ENCODE results near the gene ZNF496. TPM values are rescaled to one million over a fixed set of nuclear protein-coding genes. Genes with fewer than 3 reads are reported as not detected.
"Not testable (repeated sequence)": the region's sequence is repeated elsewhere in the genome, so short reads cannot be mapped to it uniquely, and the experiment has no call there.

ZNF496 gene
- total RNA-seq, 1 experiment from 2014 or later: 12.6 TPM

- DNase-seq (ENCODE audit: low read depth): no peak
Observed at GRCh38 chr1:247291833-247292561, 39.7 kb downstream of the ZNF496 start.

GRCh38 chr1:247291161-247291560 lies 40.5 kb downstream of the ZNF496 start:
- DNase-seq (ENCODE audit: low read depth): no peak

- DNase-seq (ENCODE audit: low read depth): no peak
Observed at GRCh38 chr1:247290576-247290975, 41.1 kb downstream of the ZNF496 start.

GRCh38 chr1:247289274-247289892 lies 42.3 kb downstream of the ZNF496 start:
- DNase-seq (ENCODE audit: low read depth): not testable (repeated sequence)

GRCh38 chr1:247288341-247288740 lies 43.3 kb downstream of the ZNF496 start:
- no peak for DNase-seq (ENCODE audit: low read depth)

GRCh38 chr1:247287460-247287859 lies 44.2 kb downstream of the ZNF496 start:
- no peak for DNase-seq (ENCODE audit: low read depth)

GRCh38 chr1:247286134-247286670 lies 45.5 kb downstream of the ZNF496 start:
- DNase-seq (ENCODE audit: low read depth): no peak

GRCh38 chr1:247281001-247281574 lies 50.6 kb downstream of the ZNF496 start:
- no peak for DNase-seq (ENCODE audit: low read depth)

- no peak for DNase-seq (ENCODE audit: low read depth)
Observed at GRCh38 chr1:247277191-247277590, 54.5 kb downstream of the ZNF496 start.

- no peak for DNase-seq (ENCODE audit: low read depth)
Observed at GRCh38 chr1:247274605-247275256, 56.9 kb downstream of the ZNF496 start.

- peak; percentile 9 for DNase-seq (ENCODE audit: low read depth)
Observed at GRCh38 chr1:247273013-247273412, 58.7 kb downstream of the ZNF496 start.

- DNase-seq (ENCODE audit: low read depth): no peak
Observed at GRCh38 chr1:247270003-247270402, 61.7 kb downstream of the ZNF496 start.

- DNase-seq (ENCODE audit: low read depth): no peak
Observed at GRCh38 chr1:247269133-247269532, 62.5 kb downstream of the ZNF496 start.

GRCh38 chr1:247268390-247269045 lies 63.1 kb downstream of the ZNF496 start:
- no peak for DNase-seq (ENCODE audit: low read depth)

GRCh38 chr1:247266053-247266452 lies 65.6 kb downstream of the ZNF496 start:
- DNase-seq (ENCODE audit: low read depth): peak; percentile 15

GRCh38 chr1:247255772-247256171 lies 75.9 kb downstream of the ZNF496 start, which contains the start of gene VN1R5:
Gene VN1R5 (plus strand): TSS chr1:247256072.
- DNase-seq (ENCODE audit: low read depth): not testable (repeated sequence)

GRCh38 chr1:247247568-247247967 lies 84.1 kb downstream of the ZNF496 start:
- no peak for DNase-seq (ENCODE audit: low read depth)
